Suprapubic skin (tissue), 4 donors: ENCODE data around the gene EGLN2. TPM values are rescaled to one million over a fixed set of nuclear protein-coding genes. Genes with fewer than 3 reads are reported as not detected.
A peak's percentile ranks its signal among the peaks of the same experiment; 100 is the strongest.

Experiments used
- DNase-seq, 2 donors: peaks; one replicate each; pipeline ENCODE4 v3.0.0-alpha.2; 2019; ENCODE audit warnings: low spot score in 2 of 2
- H3K27ac ChIP-seq: fragments of 200-600 bp; sonication (generic); one replicate; pipeline ENCODE4 v1.5.1; 2019
- H3K27me3 ChIP-seq: fragments of 200-600 bp; sonication (generic); one replicate; pipeline ENCODE4 v1.5.1; 2019
- H3K36me3 ChIP-seq: fragments of 200-600 bp; sonication (generic); one replicate; pipeline ENCODE4 v1.5.1; 2019
- H3K4me1 ChIP-seq: fragments of 200-600 bp; sonication (generic); one replicate; pipeline ENCODE4 v1.5.1; 2019
- H3K4me3 ChIP-seq: fragments of 200-600 bp; sonication (generic); one replicate; pipeline ENCODE4 v1.5.1; 2019; ENCODE audit warnings: mild to moderate bottlenecking
- H3K9me3 ChIP-seq: fragments of 200-600 bp; sonication (generic); one replicate; pipeline ENCODE4 v1.5.1; 2019
- EP300 ChIP-seq: sonication (generic); formaldehyde crosslinking; IDR thresholded peaks from one replicate; pipeline ENCODE4 v1.6.1; 2017; ENCODE audit warnings: antibody characterized with exemption
- POLR2A ChIP-seq, 2 donors: fragments of 450-650 bp; IDR thresholded peaks; one replicate each; pipeline ENCODE4 v1.6.1; 2017; ENCODE audit warnings: antibody characterized with exemption in 2 of 2, mild to moderate bottlenecking in 2 of 2, moderate library complexity in 2 of 2
- POLR2AphosphoS5 ChIP-seq, 3 donors: sonication (generic); formaldehyde crosslinking; IDR thresholded peaks; one replicate each; pipeline ENCODE4 v1.6.1; 2017; ENCODE audit warnings: antibody characterized with exemption in 3 of 3
- WGBS: methylation state at CpG from one replicate; pipeline ENCODE4 v1.1.5; 2018; 5-methylcytosine and 5-hydroxymethylcytosine counted together
- total RNA-seq, 4 donors: library from RNA; depleted of rRNA; stranded (reverse); fragments of >200 nt; gene quantifications; one replicate each; pipeline ENCODE4 v1.1.0, GENCODE V29; 2016
- TF ChIP-seq, protein P1 (sequence below), 2 donors: fragments of 200-600 bp in 1 of 2; fragments of 450-650 bp in 1 of 2; sonication (generic) in 1 of 2; IDR thresholded peaks; one replicate each; pipeline ENCODE4 v1.5.1; 2016 to 2019; ENCODE audit warnings: antibody characterized with exemption in 2 of 2, mild to moderate bottlenecking in 1 of 2, moderate library complexity in 1 of 2

Gene EGLN2
- 10 to 100 TPM; 31.5 to 51.2 (median 37.6) TPM for total RNA-seq

DNA sequence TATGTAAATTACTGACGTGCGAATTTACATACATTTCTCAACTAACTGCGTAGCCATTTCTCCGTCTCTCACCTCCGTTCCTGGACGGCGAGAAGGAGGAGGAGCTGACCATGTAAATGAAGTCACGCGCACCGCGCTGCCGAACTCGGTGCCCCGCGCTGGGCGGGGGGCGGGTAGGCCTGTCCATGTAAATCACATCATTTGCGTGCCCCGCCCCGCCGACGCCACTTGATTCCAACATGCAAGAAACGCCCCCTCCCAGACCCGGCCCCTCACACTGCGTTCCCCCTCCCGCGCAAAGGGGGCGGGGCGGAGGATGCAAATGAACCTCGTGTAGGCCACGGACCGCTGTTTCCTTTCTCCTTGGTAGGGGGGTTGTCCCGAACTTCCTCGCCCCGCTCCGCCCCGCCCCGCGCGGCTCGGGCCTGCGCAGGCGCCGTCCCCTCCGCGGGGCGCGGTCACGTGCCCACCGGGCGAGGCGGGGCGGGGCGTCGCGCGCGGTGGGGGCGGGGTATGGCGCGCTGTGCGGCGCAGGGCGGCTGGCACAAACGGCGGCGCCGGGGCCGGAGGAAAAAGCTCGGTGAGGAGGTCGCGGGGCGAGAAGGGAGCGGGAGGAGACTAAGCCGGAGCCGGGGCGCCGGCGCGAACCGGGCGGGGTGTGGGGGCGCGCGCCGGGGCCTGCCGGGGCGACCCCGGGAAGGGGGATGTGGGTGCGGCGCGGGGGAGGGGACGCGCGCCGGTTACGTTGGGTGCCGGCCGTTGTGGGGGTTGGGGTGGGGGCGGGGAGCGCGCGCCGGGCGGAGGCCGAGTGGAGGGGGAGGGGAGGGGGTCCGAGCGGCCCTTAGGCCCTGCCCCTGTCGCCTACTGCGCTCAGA is at the start of gene EGLN2:
TSS of gene EGLN2 (plus strand) at position 509 of the 875 bp plus-strand sequence. CDS start 1,382 bp downstream, outside the sequence.
- peak within 1 kb of the TSS; percentile 97 for H3K27ac ChIP-seq
- H3K4me3 ChIP-seq = peak within 1 kb of the TSS; percentile 97
- H3K27me3 ChIP-seq = no peaks in the 10 kb centered on the region
- no peaks in the 10 kb centered on the region for H3K9me3 ChIP-seq
- DNase-seq = peak; percentile 100
- under 1% methylated on average over 34 of the region's 110 CpGs for WGBS
- peaks cover 8% of the 10 kb centered on the region for H3K36me3 ChIP-seq
- peaks cover 50% of the 10 kb centered on the region for H3K4me1 ChIP-seq
- TF ChIP-seq POLR2A (IDR thresholded peaks at IDR 0.05) = peak in 1 of 2 donors; percentile 56
- no peak for TF ChIP-seq EP300
- TF ChIP-seq POLR2AphosphoS5 (IDR thresholded peaks at IDR 0.05) = peak in 2 of 3 donors; percentile 63 to 97

DNA sequence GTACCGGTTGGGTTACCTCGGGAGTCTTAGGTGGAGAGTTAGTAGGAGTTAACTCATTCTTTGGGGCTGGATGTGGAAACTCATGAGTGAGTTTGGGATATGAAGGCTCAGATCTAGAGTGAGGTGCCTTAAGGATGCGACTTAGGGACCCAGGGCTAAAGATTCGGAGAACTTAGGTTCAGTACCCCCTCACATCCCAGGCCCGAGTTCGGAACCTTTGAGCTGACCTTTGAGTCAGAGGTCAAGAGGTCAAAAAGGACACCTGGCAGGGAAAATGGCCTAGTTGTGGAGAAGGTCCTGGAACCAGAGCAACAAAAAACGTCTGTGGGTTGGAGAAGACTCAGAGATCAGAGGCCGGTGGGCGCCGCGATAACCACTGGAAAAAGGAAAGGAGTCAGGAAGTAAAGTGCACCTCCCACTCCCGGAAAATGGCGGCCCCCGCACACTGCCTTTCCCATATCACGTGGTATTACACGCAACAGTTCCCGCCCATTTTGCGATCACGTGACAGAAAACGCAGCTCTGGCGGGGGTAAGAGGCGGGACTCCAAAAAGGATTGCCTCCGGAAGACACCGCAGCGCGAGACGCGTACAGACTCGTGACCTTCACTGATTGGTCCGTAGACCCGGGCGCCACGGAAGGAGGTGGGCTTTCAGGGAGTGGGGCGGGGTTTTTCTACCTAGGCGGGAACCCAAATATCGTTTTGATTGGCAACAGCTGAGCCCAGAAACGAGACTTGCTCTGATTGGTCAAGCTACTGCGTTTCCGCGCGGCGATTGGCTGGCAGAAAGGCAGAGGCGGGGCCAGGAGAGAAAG is 48.7 kb upstream of the EGLN2 start, which contains the start of gene ACTMAP:
TSS of gene ACTMAP (minus strand) at position 420 of the 816 bp plus-strand sequence. CDS start 674 bp downstream, outside the sequence.
- peaks cover 55% of the 10 kb centered on the region for H3K4me1 ChIP-seq
- no peaks in the 10 kb centered on the region for H3K36me3 ChIP-seq
- H3K27ac ChIP-seq = peak within 1 kb of the TSS; percentile 92
- TF ChIP-seq, protein P1, sequence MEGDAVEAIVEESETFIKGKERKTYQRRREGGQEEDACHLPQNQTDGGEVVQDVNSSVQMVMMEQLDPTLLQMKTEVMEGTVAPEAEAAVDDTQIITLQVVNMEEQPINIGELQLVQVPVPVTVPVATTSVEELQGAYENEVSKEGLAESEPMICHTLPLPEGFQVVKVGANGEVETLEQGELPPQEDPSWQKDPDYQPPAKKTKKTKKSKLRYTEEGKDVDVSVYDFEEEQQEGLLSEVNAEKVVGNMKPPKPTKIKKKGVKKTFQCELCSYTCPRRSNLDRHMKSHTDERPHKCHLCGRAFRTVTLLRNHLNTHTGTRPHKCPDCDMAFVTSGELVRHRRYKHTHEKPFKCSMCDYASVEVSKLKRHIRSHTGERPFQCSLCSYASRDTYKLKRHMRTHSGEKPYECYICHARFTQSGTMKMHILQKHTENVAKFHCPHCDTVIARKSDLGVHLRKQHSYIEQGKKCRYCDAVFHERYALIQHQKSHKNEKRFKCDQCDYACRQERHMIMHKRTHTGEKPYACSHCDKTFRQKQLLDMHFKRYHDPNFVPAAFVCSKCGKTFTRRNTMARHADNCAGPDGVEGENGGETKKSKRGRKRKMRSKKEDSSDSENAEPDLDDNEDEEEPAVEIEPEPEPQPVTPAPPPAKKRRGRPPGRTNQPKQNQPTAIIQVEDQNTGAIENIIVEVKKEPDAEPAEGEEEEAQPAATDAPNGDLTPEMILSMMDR (IDR thresholded peaks at IDR 0.05) = no peak
- TF ChIP-seq POLR2AphosphoS5 (IDR thresholded peaks at IDR 0.05) (peak; percentile 40 to 75 (median 62)), POLR2A (IDR thresholded peaks at IDR 0.05) (peak; percentile 9 to 62), EP300 (no peak)
- H3K9me3 ChIP-seq = no peaks in the 10 kb centered on the region
- under 1% methylated on average over 43 of the region's 43 CpGs for WGBS
- no peaks in the 10 kb centered on the region for H3K27me3 ChIP-seq
- peak; percentile 100 for DNase-seq
- peak within 1 kb of the TSS; percentile 72 for H3K4me3 ChIP-seq

DNA sequence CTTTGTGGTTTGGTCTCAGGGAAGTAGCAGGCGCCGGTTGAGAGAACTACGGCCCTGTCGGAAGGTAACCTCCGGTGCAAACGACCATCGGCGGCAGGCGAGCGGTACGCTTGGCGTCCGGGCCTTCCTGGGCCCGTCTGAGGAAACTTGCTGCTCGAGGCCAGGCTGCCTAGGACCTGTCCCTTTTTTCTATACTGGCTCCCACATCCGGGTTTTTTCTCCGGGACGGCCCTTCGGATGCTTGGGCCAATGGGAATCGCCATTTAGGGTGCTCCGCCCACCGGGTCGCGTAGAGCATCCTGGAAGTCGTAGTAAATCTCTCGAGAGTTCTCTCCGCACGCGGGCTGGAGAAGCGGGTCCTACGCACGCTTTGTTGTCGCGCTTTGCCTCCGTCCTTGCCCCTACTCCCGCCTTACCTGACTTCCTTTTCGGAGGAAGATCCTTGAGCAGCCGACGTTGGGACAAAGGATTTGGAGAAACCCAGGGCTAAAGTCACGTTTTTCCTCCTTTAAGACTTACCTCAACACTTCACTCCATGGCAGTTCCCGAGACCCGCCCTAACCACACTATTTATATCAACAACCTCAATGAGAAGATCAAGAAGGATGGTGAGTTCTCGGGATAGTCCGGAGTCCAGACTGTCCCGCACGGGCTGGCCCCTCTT is 48.0 kb upstream of the EGLN2 start, which contains the start of gene SNRPA:
TSS of gene SNRPA (plus strand) at position 330 of the 664 bp plus-strand sequence. CDS start at position 536, 206 bp downstream.
- H3K27ac ChIP-seq = peak within 1 kb of the TSS; percentile 92
- peaks cover 62% of the 10 kb centered on the region for H3K4me1 ChIP-seq
- TF ChIP-seq POLR2A (IDR thresholded peaks at IDR 0.05) = peak in 1 of 2 donors; percentile 78
- no peak for TF ChIP-seq EP300
- H3K4me3 ChIP-seq = peak within 1 kb of the TSS; percentile 72
- DNase-seq = peak; percentile 98 to 99
- H3K27me3 ChIP-seq = no peaks in the 10 kb centered on the region
- H3K9me3 ChIP-seq = no peaks in the 10 kb centered on the region
- H3K36me3 ChIP-seq = no peaks in the 10 kb centered on the region
- WGBS = under 1% methylated on average over 41 of the region's 46 CpGs

DNA sequence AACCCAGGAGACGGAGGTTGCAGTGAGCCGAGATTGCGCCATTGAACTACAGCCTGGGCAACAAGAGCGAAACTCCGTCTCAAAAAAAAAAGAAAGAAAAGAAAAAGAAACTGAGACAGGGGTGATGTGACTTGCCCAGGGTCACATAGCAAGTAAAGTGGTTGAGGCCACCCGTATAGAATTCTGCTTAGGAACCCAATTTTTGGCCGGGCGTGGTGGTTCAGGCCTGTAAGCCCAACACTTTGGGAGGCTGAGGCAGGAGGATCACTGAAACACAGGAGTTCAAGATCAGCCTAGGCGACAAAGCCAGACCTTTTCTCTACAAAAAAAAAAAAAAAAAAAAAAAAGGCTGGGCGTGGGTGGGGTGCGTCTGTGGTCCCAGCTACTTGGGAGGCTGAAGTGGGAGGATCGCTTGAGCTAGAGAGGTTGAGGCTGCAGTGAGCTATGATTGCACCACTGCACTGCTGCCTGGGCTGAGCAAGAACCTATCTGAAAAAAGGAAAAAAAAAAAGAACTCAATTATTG is 46.7 kb upstream of the EGLN2 start:
- no peaks in the 10 kb centered on the region for H3K27me3 ChIP-seq
- peak overlapping the region; percentile 92 for H3K27ac ChIP-seq
- H3K36me3 ChIP-seq = peaks cover 2% of the 10 kb centered on the region
- no peaks in the 10 kb centered on the region for H3K9me3 ChIP-seq
- peaks cover 72% of the 10 kb centered on the region for H3K4me1 ChIP-seq
- 72% methylated on average over 12 of the region's 12 CpGs for WGBS
- DNase-seq = no peak
- no peak for TF ChIP-seq EP300
- TF ChIP-seq POLR2A (IDR thresholded peaks at IDR 0.05) = no peak
- TF ChIP-seq, protein P1 (IDR thresholded peaks at IDR 0.05) = no peak
- TF ChIP-seq POLR2AphosphoS5 (IDR thresholded peaks at IDR 0.05) = no peak
- H3K4me3 ChIP-seq = peak overlapping the region; percentile 72

DNA sequence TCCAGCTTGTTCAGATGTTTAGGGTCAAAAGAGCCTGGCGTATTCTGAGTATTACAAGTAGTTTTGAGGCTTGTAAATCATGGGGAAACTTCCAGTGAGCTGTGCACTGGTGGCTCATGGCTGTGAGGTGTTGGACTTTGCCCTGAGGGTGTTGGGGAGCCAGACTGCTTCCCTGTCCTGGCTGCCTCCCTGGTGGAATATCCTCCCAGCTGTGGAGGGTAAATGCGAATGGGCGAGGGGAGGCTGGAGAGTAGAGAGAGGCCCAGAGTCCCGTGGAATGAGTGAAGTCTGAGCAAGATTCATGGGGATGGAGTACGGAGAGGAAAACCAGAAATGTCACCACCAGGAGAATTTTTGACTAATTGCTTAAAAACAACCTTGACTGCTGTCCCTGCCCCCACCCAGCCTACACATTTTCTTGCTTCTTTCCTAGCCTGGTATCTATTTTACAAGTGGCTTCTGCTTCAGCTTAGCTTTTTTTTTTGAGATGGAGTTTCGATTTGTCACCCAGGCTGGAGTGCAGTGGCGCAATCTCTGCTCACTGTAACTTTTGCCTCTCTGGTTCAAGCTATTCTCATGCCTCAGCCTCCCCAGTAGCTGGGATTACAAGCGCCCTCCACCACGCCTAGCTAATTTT is 44.3 kb upstream of the EGLN2 start:
- H3K36me3 ChIP-seq = peaks cover 25% of the 10 kb centered on the region
- TF ChIP-seq, protein P1 (IDR thresholded peaks at IDR 0.05) = no peak
- no peak for TF ChIP-seq EP300
- TF ChIP-seq POLR2AphosphoS5 (IDR thresholded peaks at IDR 0.05) = no peak
- no peak for TF ChIP-seq POLR2A (IDR thresholded peaks at IDR 0.05)
- no peaks in the 10 kb centered on the region for H3K27me3 ChIP-seq
- H3K9me3 ChIP-seq = no peaks in the 10 kb centered on the region
- no peak overlapping the region for H3K27ac ChIP-seq
- no peak overlapping the region for H3K4me3 ChIP-seq
- peaks cover 57% of the 10 kb centered on the region for H3K4me1 ChIP-seq
- DNase-seq = no peak
- WGBS = 75% methylated on average over 9 of the region's 9 CpGs
